Ishikawa (cell line): ENCODE results near the gene PVR.

Experiments used
- CREB1 ChIP-seq: IDR thresholded peaks from 2 replicates; pipeline ENCODE4 v1.6.1; 2012; ENCODE audit warnings: low read depth
- RAD21 ChIP-seq: IDR thresholded peaks from 2 replicates; pipeline ENCODE4 v1.6.1; 2012; ENCODE audit warnings: low read depth
- REST ChIP-seq: IDR thresholded peaks from 2 replicates; pipeline ENCODE4 v1.6.1; 2012; ENCODE audit warnings: low read depth, mild to moderate bottlenecking
- USF1 ChIP-seq: IDR thresholded peaks from 2 replicates; pipeline ENCODE4 v1.6.1; 2012

GRCh38 chr19:44671400-44671799 is 27.7 kb downstream of the PVR start, which contains the start of gene CEACAM19:
- no peak for TF ChIP-seq USF1
- TF ChIP-seq REST, result no peak
- no peak for TF ChIP-seq RAD21
- no peak for TF ChIP-seq CREB1
